Testis (tissue), 2 donors: ENCODE measurements around the gene MYEOV.

ENCODE experiments used
- POLR2A ChIP-seq: fragments of 450-650 bp; IDR thresholded peaks from one replicate; pipeline ENCODE4 v1.6.1; 2017; ENCODE audit warnings: antibody characterized with exemption, mild to moderate bottlenecking, moderate library complexity
- TF ChIP-seq, protein P1 (sequence below), 3 experiments: fragments of 450-650 bp in 2 of 3; fragments of 200-600 bp in 1 of 3; sonication (generic) in 1 of 3; IDR thresholded peaks; one replicate each; pipeline ENCODE4 v1.5.1; 2016 to 2019; ENCODE audit warnings: antibody characterized with exemption in 3 of 3, mild to moderate bottlenecking in 2 of 3, moderate library complexity in 1 of 3

DNA sequence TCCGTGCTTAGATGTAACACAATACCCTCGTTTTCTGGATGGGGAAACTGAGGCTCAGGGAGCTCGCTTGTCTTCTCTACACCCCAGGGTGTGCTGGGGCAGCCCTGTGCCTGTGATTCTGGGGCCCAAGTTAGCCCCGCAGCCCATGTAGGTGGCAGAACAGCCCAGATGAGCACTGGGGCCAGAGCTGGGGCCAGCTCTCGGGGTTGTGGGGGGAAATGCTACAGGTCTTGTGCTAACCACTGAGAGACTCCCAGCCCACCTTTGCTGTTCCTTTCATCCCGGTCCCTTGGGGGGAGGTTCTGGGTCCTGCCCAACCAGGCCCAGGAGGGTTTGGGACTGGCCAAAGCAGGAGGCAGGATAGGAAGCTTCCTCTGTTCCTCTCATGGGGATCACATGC is 13.5 kb downstream of the MYEOV start:
- TF ChIP-seq, protein P1, sequence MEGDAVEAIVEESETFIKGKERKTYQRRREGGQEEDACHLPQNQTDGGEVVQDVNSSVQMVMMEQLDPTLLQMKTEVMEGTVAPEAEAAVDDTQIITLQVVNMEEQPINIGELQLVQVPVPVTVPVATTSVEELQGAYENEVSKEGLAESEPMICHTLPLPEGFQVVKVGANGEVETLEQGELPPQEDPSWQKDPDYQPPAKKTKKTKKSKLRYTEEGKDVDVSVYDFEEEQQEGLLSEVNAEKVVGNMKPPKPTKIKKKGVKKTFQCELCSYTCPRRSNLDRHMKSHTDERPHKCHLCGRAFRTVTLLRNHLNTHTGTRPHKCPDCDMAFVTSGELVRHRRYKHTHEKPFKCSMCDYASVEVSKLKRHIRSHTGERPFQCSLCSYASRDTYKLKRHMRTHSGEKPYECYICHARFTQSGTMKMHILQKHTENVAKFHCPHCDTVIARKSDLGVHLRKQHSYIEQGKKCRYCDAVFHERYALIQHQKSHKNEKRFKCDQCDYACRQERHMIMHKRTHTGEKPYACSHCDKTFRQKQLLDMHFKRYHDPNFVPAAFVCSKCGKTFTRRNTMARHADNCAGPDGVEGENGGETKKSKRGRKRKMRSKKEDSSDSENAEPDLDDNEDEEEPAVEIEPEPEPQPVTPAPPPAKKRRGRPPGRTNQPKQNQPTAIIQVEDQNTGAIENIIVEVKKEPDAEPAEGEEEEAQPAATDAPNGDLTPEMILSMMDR (IDR thresholded peaks at IDR 0.05): no peak
- TF ChIP-seq POLR2A: no peak
